Renal pelvis (tissue), 4 donors: Measurements from ENCODE around the gene BAD. TPM values are rescaled to one million over a fixed set of nuclear protein-coding genes. Genes with fewer than 3 reads are reported as not detected.
A peak's percentile ranks its signal among the peaks of the same experiment; 100 is the strongest.

Source experiments
- DNase-seq: peaks from one replicate; pipeline ENCODE4 v3.0.0-alpha.2; 2013
- polyA plus RNA-seq, 3 donors: library from polyadenylated mRNA; unstranded; fragments of 120-200 nt; gene quantifications; one replicate each; pipeline ENCODE4 v1.2.1, GENCODE V29; 2013; ENCODE audit not compliant: insufficient read length in 3 of 3

Gene BAD
- polyA plus RNA-seq, 3 donors, result 51.8 to 67.3 (median 61.2) TPM

GRCh38 chr11:64284962-64285884 is 758 bp upstream of the BAD start, which contains the start of gene GPR137:
Gene GPR137 (plus strand): TSS chr11:64285848. CDS start chr11:64286525, 677 bp downstream.
- DNase-seq, result peak; percentile 80

- DNase-seq, result no peak
These were observed 1.4 kb downstream of the BAD start for GRCh38 chr11:64283092-64283491.

GRCh38 chr11:64281957-64282770 is 2.3 kb downstream of the BAD start:
- DNase-seq, result no peak

GRCh38 chr11:64278576-64279190 is 5.8 kb downstream of the BAD start:
- no peak for DNase-seq

GRCh38 chr11:64276653-64277431 is 7.6 kb downstream of the BAD start:
- no peak for DNase-seq

- no peak for DNase-seq
These were observed 8.6 kb downstream of the BAD start for GRCh38 chr11:64275841-64276240.

- DNase-seq, result no peak
These were observed 9.2 kb downstream of the BAD start for GRCh38 chr11:64275031-64275800.

GRCh38 chr11:64269540-64270220 is 14.8 kb downstream of the BAD start:
- peak; percentile 100 for DNase-seq

GRCh38 chr11:64268893-64269539 is 15.4 kb downstream of the BAD start:
- peak; percentile 28 for DNase-seq

- no peak for DNase-seq
These were observed 16.2 kb downstream of the BAD start for GRCh38 chr11:64268025-64268892.

GRCh38 chr11:64267207-64267945 is 17.1 kb downstream of the BAD start:
- DNase-seq, result no peak

- no peak for DNase-seq
These were observed 18.1 kb downstream of the BAD start for GRCh38 chr11:64266339-64266738.

GRCh38 chr11:64265176-64266160 is 19.0 kb downstream of the BAD start:
- DNase-seq, result no peak

GRCh38 chr11:64264371-64264852 is 20.1 kb downstream of the BAD start:
- no peak for DNase-seq

- no peak for DNase-seq
These were observed 20.5 kb downstream of the BAD start for GRCh38 chr11:64263947-64264317.
